Endothelial cell of umbilical vein (primary cell): Measurements from ENCODE around the gene TNKS1BP1. TPM values are rescaled to one million over a fixed set of nuclear protein-coding genes. Genes with fewer than 3 reads are reported as not detected.

Experiments used
- BruUV-seq: library from RNA; stranded (reverse); fragments of 400-500 nt; replicated peaks from 2 replicates; lab custom pipeline; 2021; lab: Mats Ljungman, UMichigan
- CTCF ChIA-PET: fragments of 300-600, 350-600 bp; sonication (Branson Sonifier 250); formaldehyde crosslinking; loops from one replicate; lab custom pipeline; 2021; ENCODE audit warnings: antibody characterized with exemption, inconsistent platforms; lab: Charles Lee
- POLR2A ChIA-PET: fragments of 300-600, 350-600 bp; sonication (Branson Sonifier 250); formaldehyde crosslinking; loops from one replicate; lab custom pipeline; 2021; ENCODE audit warnings: antibody characterized with exemption, inconsistent platforms; lab: Charles Lee
- DNase-seq: peaks from one replicate; pipeline ENCODE4 v3.0.0-alpha.2; 2011; ENCODE audit warnings: low read depth, low spot score
- FAIRE-seq: peaks from 2 replicates; lab custom pipeline; 2011; peaks lifted over from hg19 to GRCh38; lab: Jason Lieb, UNC
- H2AFZ ChIP-seq: 2 replicates; pipeline ENCODE4 v1.6.0; 2012; ENCODE audit warnings: low read depth, low read length, control low read depth, inconsistent platforms
- H3K27ac ChIP-seq: 2 replicates; pipeline ENCODE4 v1.5.1; 2011; ENCODE audit warnings: low read depth, mild to moderate bottlenecking, control low read depth, low read length, moderate library complexity; ENCODE audit not compliant: insufficient read depth
- H3K27me3 ChIP-seq, 2 experiments: 2 replicates each; pipeline versions ENCODE4 v1.6.0 to v1.6.1; 2011; ENCODE audit warnings: low read length in 2 of 2, mixed read lengths in 1 of 2; ENCODE audit not compliant: control insufficient read depth in 2 of 2, insufficient read depth in 2 of 2
- H3K36me3 ChIP-seq, 2 experiments: 2 replicates in 1 of 2; 3 replicates in 1 of 2; pipeline ENCODE4 v1.5.1; 2011; ENCODE audit warnings: low read length in 2 of 2, mild to moderate bottlenecking in 1 of 2, moderate library complexity in 1 of 2; ENCODE audit not compliant: control insufficient read depth in 2 of 2, insufficient read depth in 2 of 2; ENCODE audit errors: extremely low read depth in 1 of 2
- H3K4me1 ChIP-seq: 3 replicates; pipeline ENCODE4 v1.5.1; 2011; ENCODE audit warnings: mild to moderate bottlenecking, low read length; ENCODE audit not compliant: control insufficient read depth, insufficient read depth; ENCODE audit errors: extremely low read depth
- H3K4me2 ChIP-seq: 2 replicates; pipeline ENCODE4 v1.6.1; 2011; ENCODE audit warnings: low read length, control low read depth, mixed read lengths; ENCODE audit not compliant: insufficient read depth
- H3K4me3 ChIP-seq, 3 experiments: fragments of 200-600 bp in 1 of 3; sonication (generic), shearing (Covaris generic) in 1 of 3; replicated peaks in 1 of 3; 2 replicates each; pipeline ENCODE4 v1.5.1; 2011 to 2016; ENCODE audit warnings: control low read depth in 3 of 3, low read length in 3 of 3, mild to moderate bottlenecking in 2 of 3, inconsistent platforms in 1 of 3, low read depth in 1 of 3, moderate library complexity in 1 of 3; ENCODE audit not compliant: insufficient read depth in 1 of 3
- H3K79me2 ChIP-seq: 2 replicates; pipeline ENCODE4 v1.6.0; 2012; ENCODE audit warnings: low read length, inconsistent platforms; ENCODE audit not compliant: control insufficient read depth, insufficient read depth
- H3K9ac ChIP-seq: replicated peaks from 2 replicates; pipeline ENCODE3; 2011; ENCODE audit warnings: low read length, control low read depth; ENCODE audit not compliant: insufficient read depth; ENCODE audit errors: extremely low read depth
- H3K9me1 ChIP-seq: replicated peaks from 3 replicates; pipeline ENCODE4 v1.6.0; 2011; ENCODE audit warnings: mild to moderate bottlenecking, low read length; ENCODE audit not compliant: control insufficient read depth, insufficient read depth; ENCODE audit errors: extremely low read depth
- H3K9me3 ChIP-seq: replicated peaks from 2 replicates; pipeline ENCODE4 v1.5.1; 2012; ENCODE audit warnings: low read length, inconsistent platforms; ENCODE audit not compliant: control insufficient read depth, insufficient read depth
- H4K20me1 ChIP-seq: replicated peaks from 2 replicates; pipeline ENCODE3; 2011; ENCODE audit warnings: mild to moderate bottlenecking, low read length; ENCODE audit not compliant: control insufficient read depth, insufficient read depth; ENCODE audit errors: extremely low read depth
- CTCF ChIP-seq, 2 donors: IDR thresholded peaks; 1 replicate in 1 of 2; 2 replicates in 1 of 2; pipeline ENCODE4 v1.5.1; 2011; ENCODE audit warnings: low read length in 2 of 2, mild to moderate bottlenecking in 2 of 2, moderate library complexity in 2 of 2, control low read depth in 1 of 2, inconsistent platforms in 1 of 2, low read depth in 1 of 2; ENCODE audit not compliant: insufficient read depth in 1 of 2; ENCODE audit errors: extremely low read depth in 1 of 2
- EZH2 ChIP-seq: IDR thresholded peaks from 2 replicates; pipeline ENCODE4 v1.6.1; 2012; ENCODE audit warnings: borderline replicate concordance, low read depth, mild to moderate bottlenecking, moderate library complexity, low read length, inconsistent platforms; ENCODE audit not compliant: severe bottlenecking
- FOS ChIP-seq: IDR thresholded peaks from 2 replicates; pipeline ENCODE4 v1.6.1; 2011; ENCODE audit warnings: mild to moderate bottlenecking, low read length, moderate library complexity, borderline replicate concordance; ENCODE audit not compliant: insufficient read depth
- GATA2 ChIP-seq: IDR thresholded peaks from 2 replicates; pipeline ENCODE4 v1.7.0; 2011; ENCODE audit warnings: low read depth, mild to moderate bottlenecking, moderate library complexity, mixed read lengths, low read length; ENCODE audit not compliant: insufficient read length, insufficient read depth
- JUN ChIP-seq: IDR thresholded peaks from 2 replicates; pipeline ENCODE4 v1.6.1; 2011; ENCODE audit warnings: borderline replicate concordance, low read depth; ENCODE audit not compliant: insufficient read length, insufficient read depth
- MAX ChIP-seq: IDR thresholded peaks from 2 replicates; pipeline ENCODE4 v1.6.1; 2011; ENCODE audit not compliant: insufficient read depth, insufficient read length
- MYC ChIP-seq: IDR thresholded peaks from one replicate; pipeline ENCODE4 v1.6.1; 2011; ENCODE audit warnings: mild to moderate bottlenecking, low read depth, low read length
- POLR2A ChIP-seq: IDR thresholded peaks from 2 replicates; pipeline ENCODE4 v1.6.1; 2012; ENCODE audit warnings: low read depth, mild to moderate bottlenecking, control low read depth, low read length
- POLR2AphosphoS5 ChIP-seq: IDR thresholded peaks from 2 replicates; pipeline ENCODE4 v1.6.1; 2012; ENCODE audit warnings: low read depth, mild to moderate bottlenecking, control low read depth, low read length, moderate library complexity; ENCODE audit not compliant: insufficient read depth
- dilution Hi-C: fragments of 300-500 bp; cut with MboI; formaldehyde crosslinking; loops from one replicate; pipeline ENCODE4 v1.15.0; 2019; ENCODE audit warnings: low sequenced_read_pairs; ENCODE audit not compliant: extremely low pct_ligation_motif_present
- intact Hi-C: fragments of 100-400 bp; cut with micrococcal nuclease; formaldehyde crosslinking; loops from one replicate; pipeline ENCODE4 v1.10.0; 2022
- polyA plus RNA-seq, 4 experiments: library from polyadenylated mRNA; depleted of rRNA in 3 of 4; stranded (reverse) in 3 of 4; unstranded in 1 of 4; fragments of >200 nt; gene quantifications; 2 replicates each; pipeline versions ENCODE4 v1.2.1 to v1.2.3, GENCODE V29; 2011 to 2012; ENCODE audit warnings: missing spikeins in 1 of 4
- total RNA-seq: library from RNA; stranded (reverse); gene quantifications from 2 replicates; pipeline ENCODE4 v1.2.3, GENCODE V29; 2021

The TNKS1BP1 gene
- total and polyA plus RNA-seq, 2 donors (not counting 3 experiments of a cell fraction or from before 2014, with no cell fraction given) = 54.6 to 111 TPM

- Histone ChIP-seq H3K4me3 (no peak overlapping the region), H3K9me3 (no peaks in the 10 kb centered on the region), H3K27ac (no peak overlapping the region), H3K36me3 (peaks cover 16 to 30% of the 10 kb centered on the region in 2 experiments), H3K9me1 (no peaks in the 10 kb centered on the region), H3K4me1 (peaks cover 13% of the 10 kb centered on the region), H4K20me1 (no peaks in the 10 kb centered on the region), H2AFZ (no peak overlapping the region), H3K27me3 (no peaks in the 10 kb centered on the region), H3K9ac (no peak overlapping the region), H3K4me2 (no peak overlapping the region), H3K79me2 (peaks cover 55% of the 10 kb centered on the region)
- POLR2A ChIA-PET = no interaction called here
- DNase-seq = peak; percentile 37
- CTCF ChIA-PET = no interaction called here
- intact Hi-C loops = no loop called here
- dilution Hi-C loops = no loop called here
- peak; percentile 43 for FAIRE-seq
- BruUV-seq = no TSS peak
- TF ChIP-seq GATA2 = no peak
- TF ChIP-seq FOS = no peak
- TF ChIP-seq CTCF (IDR thresholded peaks at IDR 0.05; ENCODE audit: extremely low read depth in 1 of 2, insufficient read depth in 1 of 2, low read depth in 1 of 2, low read length in 2 of 2) = no peak
- no peak for TF ChIP-seq EZH2
- no peak for TF ChIP-seq JUN
- TF ChIP-seq POLR2A = no peak
- TF ChIP-seq POLR2AphosphoS5 = no peak
- TF ChIP-seq MAX = no peak
- TF ChIP-seq MYC = no peak
Observed at GRCh38 chr11:57306161-57306876, 18.4 kb downstream of the TNKS1BP1 start.
